T-helper 2 cell treated with Interferon-gamma antibody and Interleukin-4, amounts not matched to agents 100 ng/mL and 5 ng/mL, for 36 hours (primary cell): ENCODE measurements around the gene KLHL2. TPM values are rescaled to one million over a fixed set of nuclear protein-coding genes. Genes with fewer than 3 reads are reported as not detected.

ENCODE experiments used
- intact Hi-C: fragments of 100-400 bp; cut with micrococcal nuclease; formaldehyde crosslinking; loops from one replicate; pipeline ENCODE4 v1.15.1; 2023
- total RNA-seq: library from RNA; stranded (reverse); gene quantifications from 2 replicates; pipeline ENCODE4 v1.2.3, GENCODE V29; 2022

The KLHL2 gene
- total RNA-seq, 1 donor from 2014 or later = 23.0 TPM

GRCh38 chr4:165360985-165361670 lies 153.8 kb downstream of the KLHL2 start:
- intact Hi-C loops = no loop called here

GRCh38 chr4:165361810-165362209 lies 154.4 kb downstream of the KLHL2 start:
- intact Hi-C loops = no loop called here

- intact Hi-C loops = no loop called here
These were observed 157.2 kb downstream of the KLHL2 start for GRCh38 chr4:165364452-165365080.

- intact Hi-C loops = no loop called here
These were observed 159.7 kb downstream of the KLHL2 start for GRCh38 chr4:165367040-165367439.

- intact Hi-C loops = no loop called here
These were observed 160.8 kb downstream of the KLHL2 start for GRCh38 chr4:165368114-165368513.

- intact Hi-C loops = no loop called here
These were observed 161.2 kb downstream of the KLHL2 start for GRCh38 chr4:165368567-165368966.

- intact Hi-C loops = no loop called here
These were observed 162.2 kb downstream of the KLHL2 start for GRCh38 chr4:165369522-165369921.

- intact Hi-C loops = no loop called here
These were observed 163.2 kb downstream of the KLHL2 start for GRCh38 chr4:165370530-165370929.

Other genes with a start within 250 kb of the KLHL2 start
- 3.6 and 3.8 TPM in 2 replicates for gene TRIM61, start 229.9 kb upstream of the KLHL2 start, total RNA-seq
- not detected in 2 replicates for gene TRIM60, start 175.6 kb upstream of the KLHL2 start, total RNA-seq
- gene TRIM75, start 153.7 kb upstream of the KLHL2 start, total RNA-seq = not detected in 2 replicates
- 7.9 and 9.8 TPM in 2 replicates for gene TMEM192, start 94.7 kb upstream of the KLHL2 start, total RNA-seq
- gene MSMO1, start 120.1 kb downstream of the KLHL2 start, total RNA-seq = 38.9 and 41.9 TPM in 2 replicates
- 0.16 TPM in 1 of 2 replicates, not detected in the other for gene CPE, start 171.4 kb downstream of the KLHL2 start, total RNA-seq